Measurements from ENCODE around the gene LIN9.

Gene LIN9

DNA sequence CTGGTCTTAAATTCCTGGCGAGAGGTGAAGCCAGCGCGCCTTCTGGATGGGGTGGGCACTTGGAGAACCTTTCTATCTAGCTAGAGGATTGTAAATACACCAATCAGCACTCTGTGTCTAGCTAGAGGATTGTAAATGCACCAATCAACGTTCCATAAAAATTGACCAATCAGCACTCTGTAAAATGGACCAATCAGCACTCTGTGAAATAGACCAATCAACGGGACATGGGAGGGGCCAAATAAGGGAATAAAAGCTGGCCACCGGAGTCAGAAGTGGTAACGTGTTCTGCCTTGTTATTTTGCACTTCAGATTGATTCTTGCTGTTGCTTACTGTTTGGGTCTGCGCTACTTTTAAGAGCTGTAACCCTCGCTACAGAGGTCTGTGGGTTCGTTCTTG is 12.0 kb upstream of the LIN9 start:
- TF ChIP-seq, protein P1, sequence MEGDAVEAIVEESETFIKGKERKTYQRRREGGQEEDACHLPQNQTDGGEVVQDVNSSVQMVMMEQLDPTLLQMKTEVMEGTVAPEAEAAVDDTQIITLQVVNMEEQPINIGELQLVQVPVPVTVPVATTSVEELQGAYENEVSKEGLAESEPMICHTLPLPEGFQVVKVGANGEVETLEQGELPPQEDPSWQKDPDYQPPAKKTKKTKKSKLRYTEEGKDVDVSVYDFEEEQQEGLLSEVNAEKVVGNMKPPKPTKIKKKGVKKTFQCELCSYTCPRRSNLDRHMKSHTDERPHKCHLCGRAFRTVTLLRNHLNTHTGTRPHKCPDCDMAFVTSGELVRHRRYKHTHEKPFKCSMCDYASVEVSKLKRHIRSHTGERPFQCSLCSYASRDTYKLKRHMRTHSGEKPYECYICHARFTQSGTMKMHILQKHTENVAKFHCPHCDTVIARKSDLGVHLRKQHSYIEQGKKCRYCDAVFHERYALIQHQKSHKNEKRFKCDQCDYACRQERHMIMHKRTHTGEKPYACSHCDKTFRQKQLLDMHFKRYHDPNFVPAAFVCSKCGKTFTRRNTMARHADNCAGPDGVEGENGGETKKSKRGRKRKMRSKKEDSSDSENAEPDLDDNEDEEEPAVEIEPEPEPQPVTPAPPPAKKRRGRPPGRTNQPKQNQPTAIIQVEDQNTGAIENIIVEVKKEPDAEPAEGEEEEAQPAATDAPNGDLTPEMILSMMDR (conservative IDR thresholded peaks at IDR 0.05; ENCODE audit: control insufficient read depth, insufficient read depth, low read depth, low read length) = no peak
- no peak for DNase-seq (ENCODE audit: low read depth)
- H3K4me3 ChIP-seq (ENCODE audit: control insufficient read depth, low read depth, low read length) = no peak overlapping the region

DNA sequence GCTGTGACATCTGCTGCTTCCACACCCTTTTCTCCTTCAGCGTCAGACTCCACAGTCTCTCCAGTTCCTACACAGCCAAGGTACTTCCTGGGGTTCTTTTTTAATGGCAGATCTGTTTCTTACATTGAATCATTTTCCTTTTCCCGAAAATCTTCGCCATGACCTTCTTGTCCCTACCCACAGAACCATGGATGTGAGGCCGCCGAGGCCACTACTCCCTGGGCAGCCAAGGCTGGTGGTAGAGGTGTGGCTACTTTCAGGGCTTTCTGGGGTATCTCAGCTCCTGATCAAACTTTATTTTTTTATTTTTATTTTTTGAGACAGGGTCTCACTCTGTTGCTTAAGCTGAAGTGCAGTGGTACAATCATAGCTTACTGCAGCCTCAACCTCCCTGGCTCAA is 9.5 kb upstream of the LIN9 start:
- TF ChIP-seq, protein P1 (conservative IDR thresholded peaks at IDR 0.05; ENCODE audit: control insufficient read depth, insufficient read depth, low read depth, low read length) = no peak
- H3K4me3 ChIP-seq (ENCODE audit: control insufficient read depth, low read depth, low read length) = no peak overlapping the region
- DNase-seq (ENCODE audit: low read depth) = no peak

- TF ChIP-seq, protein P1 (conservative IDR thresholded peaks at IDR 0.05; ENCODE audit: control insufficient read depth, insufficient read depth, low read depth, low read length) = no peak
- no peak for DNase-seq (ENCODE audit: low read depth)
Measured at GRCh38 chr1:226314055-226314454, 5.1 kb upstream of the LIN9 start.

GRCh38 chr1:226312065-226312464 is 3.1 kb upstream of the LIN9 start:
- H3K4me3 ChIP-seq (ENCODE audit: control insufficient read depth, low read depth, low read length) = no peak overlapping the region
- TF ChIP-seq, protein P1 (conservative IDR thresholded peaks at IDR 0.05; ENCODE audit: control insufficient read depth, insufficient read depth, low read depth, low read length) = no peak
- no peak for DNase-seq (ENCODE audit: low read depth)

More at GRCh38 chr1:226314055-226314454, 5.1 kb upstream of the LIN9 start:
- no peak overlapping the region for H3K4me3 ChIP-seq (ENCODE audit: control insufficient read depth, low read depth, low read length)

DNA sequence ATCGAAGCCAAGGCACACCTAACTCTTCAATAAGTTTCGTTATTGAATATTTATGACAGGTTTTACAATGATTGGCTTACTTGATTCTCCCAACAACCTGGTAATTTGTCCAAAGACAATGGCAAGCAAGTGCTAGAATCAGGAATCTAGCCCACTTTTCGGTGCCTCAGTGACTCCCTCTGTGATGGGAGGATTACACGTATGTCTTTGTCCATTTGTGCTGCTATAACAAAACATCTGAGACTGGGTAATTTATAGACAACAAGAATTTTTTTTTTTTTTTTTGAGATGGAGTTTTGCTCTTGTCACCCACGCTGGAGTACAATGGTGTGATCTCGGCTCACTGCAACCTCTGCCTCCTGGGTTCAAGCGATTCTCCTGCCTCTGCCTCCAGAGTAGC is 2.4 kb upstream of the LIN9 start:
- TF ChIP-seq, protein P1 (conservative IDR thresholded peaks at IDR 0.05; ENCODE audit: control insufficient read depth, insufficient read depth, low read depth, low read length) = no peak
- H3K4me3 ChIP-seq (ENCODE audit: control insufficient read depth, low read depth, low read length) = no peak overlapping the region
- no peak for DNase-seq (ENCODE audit: low read depth)

DNA sequence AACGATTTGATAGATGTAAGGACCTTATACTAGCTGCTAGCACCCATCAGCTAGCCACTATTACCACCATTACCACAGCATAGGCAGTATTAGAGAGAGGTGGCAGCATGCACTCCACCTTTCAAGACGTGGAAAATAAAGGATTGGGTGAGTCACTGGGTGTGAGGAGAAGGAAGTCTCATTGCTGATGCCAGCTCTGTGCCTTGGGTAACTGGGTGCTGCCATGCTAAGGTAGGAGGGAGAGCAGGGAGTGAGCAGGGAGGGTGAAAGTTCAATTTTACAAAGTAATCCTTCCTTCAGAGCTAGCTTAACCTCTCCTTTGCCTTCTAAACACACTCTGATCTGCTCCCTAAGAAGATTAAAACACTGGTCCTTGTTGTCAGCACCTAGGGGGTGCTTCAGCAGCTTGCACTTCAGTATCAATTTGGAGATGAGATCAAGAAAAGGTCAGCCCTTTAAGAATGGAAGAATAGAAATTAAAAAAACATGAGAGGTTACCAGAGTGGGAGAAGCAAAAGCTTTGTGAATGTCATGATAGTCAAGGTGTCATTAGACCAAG is 1.8 kb upstream of the LIN9 start:
- DNase-seq (ENCODE audit: low read depth) = no peak
- TF ChIP-seq, protein P1 (conservative IDR thresholded peaks at IDR 0.05; ENCODE audit: control insufficient read depth, insufficient read depth, low read depth, low read length) = no peak
- H3K4me3 ChIP-seq (ENCODE audit: control insufficient read depth, low read depth, low read length) = no peak overlapping the region

GRCh38 chr1:226310245-226310540 is 1.2 kb upstream of the LIN9 start:
- no peak overlapping the region for H3K4me3 ChIP-seq (ENCODE audit: control insufficient read depth, low read depth, low read length)
- TF ChIP-seq, protein P1 (conservative IDR thresholded peaks at IDR 0.05; ENCODE audit: control insufficient read depth, insufficient read depth, low read depth, low read length) = no peak
- DNase-seq (ENCODE audit: low read depth) = no peak

Data from fibroblast of mammary gland (primary cell).